Vagina (tissue), 2 donors: Measurements from ENCODE around the gene KLHL29.
A peak's percentile ranks its signal among the peaks of the same experiment; 100 is the strongest.

Experiments used
- POLR2A ChIP-seq, 2 donors: fragments of 450-650 bp; IDR thresholded peaks; one replicate each; pipeline ENCODE4 v1.6.1; 2017; ENCODE audit warnings: antibody characterized with exemption in 2 of 2, mild to moderate bottlenecking in 2 of 2, moderate library complexity in 2 of 2
- TF ChIP-seq, protein P1 (sequence below), 3 experiments: fragments of 450-650 bp in 2 of 3; fragments of 200-600 bp in 1 of 3; sonication (generic) in 1 of 3; IDR thresholded peaks; one replicate each; pipeline ENCODE4 v1.5.1; 2017 to 2019; ENCODE audit warnings: antibody characterized with exemption in 3 of 3, mild to moderate bottlenecking in 2 of 3, moderate library complexity in 2 of 3

DNA sequence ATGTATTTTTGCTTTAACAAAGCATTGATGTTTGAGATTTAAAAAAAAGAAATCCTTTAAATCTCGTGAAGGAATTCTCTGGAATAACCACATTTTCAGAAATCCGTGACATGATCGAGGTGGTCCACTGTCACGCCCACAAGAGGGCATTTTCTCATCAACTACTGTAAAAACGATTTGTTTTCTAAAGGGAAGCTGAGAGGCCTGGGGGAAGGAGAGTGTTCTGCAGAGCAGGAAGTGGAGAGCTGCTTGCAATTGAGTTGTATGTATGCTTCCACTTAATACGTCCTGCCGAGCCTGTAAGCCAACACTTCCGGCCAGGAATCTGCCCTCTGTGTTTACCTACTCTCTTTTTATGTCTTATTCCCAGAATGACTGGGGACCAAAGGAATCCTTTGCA, 19.4 kb downstream of the KLHL29 start:
- TF ChIP-seq, protein P1, sequence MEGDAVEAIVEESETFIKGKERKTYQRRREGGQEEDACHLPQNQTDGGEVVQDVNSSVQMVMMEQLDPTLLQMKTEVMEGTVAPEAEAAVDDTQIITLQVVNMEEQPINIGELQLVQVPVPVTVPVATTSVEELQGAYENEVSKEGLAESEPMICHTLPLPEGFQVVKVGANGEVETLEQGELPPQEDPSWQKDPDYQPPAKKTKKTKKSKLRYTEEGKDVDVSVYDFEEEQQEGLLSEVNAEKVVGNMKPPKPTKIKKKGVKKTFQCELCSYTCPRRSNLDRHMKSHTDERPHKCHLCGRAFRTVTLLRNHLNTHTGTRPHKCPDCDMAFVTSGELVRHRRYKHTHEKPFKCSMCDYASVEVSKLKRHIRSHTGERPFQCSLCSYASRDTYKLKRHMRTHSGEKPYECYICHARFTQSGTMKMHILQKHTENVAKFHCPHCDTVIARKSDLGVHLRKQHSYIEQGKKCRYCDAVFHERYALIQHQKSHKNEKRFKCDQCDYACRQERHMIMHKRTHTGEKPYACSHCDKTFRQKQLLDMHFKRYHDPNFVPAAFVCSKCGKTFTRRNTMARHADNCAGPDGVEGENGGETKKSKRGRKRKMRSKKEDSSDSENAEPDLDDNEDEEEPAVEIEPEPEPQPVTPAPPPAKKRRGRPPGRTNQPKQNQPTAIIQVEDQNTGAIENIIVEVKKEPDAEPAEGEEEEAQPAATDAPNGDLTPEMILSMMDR (IDR thresholded peaks at IDR 0.05) = peak in 2 of 3 experiments; percentile 15 to 27
- TF ChIP-seq POLR2A (IDR thresholded peaks at IDR 0.05) = no peak
